ENCODE data around the gene SEH1L.
A peak's percentile ranks its signal among the peaks of the same experiment; 100 is the strongest.
"Not testable (repeated sequence)": the region's sequence is repeated elsewhere in the genome, so short reads cannot be mapped to it uniquely, and the experiment has no call there.

SEH1L gene

GRCh38 chr18:12947285-12948049, at the start of gene SEH1L:
SEH1L (plus strand) TSS chr18:12948011; CDS start chr18:12948122, 111 bp downstream.
- DNase-seq (ENCODE audit: low read depth in 2 of 2), result peak; percentile 99

- not testable (repeated sequence) for DNase-seq (ENCODE audit: low read depth in 2 of 2)
These were observed 46.6 kb upstream of the SEH1L start for GRCh38 chr18:12901208-12901607.

GRCh38 chr18:12904012-12904516, 43.7 kb upstream of the SEH1L start:
- no peak for DNase-seq (ENCODE audit: low read depth in 2 of 2)

- DNase-seq (ENCODE audit: low read depth in 2 of 2), result no peak
These were observed 41.7 kb upstream of the SEH1L start for GRCh38 chr18:12906119-12906518.

- no peak for DNase-seq (ENCODE audit: low read depth in 2 of 2)
These were observed 41.0 kb upstream of the SEH1L start for GRCh38 chr18:12906773-12907172.

- no peak for DNase-seq (ENCODE audit: low read depth in 2 of 2)
These were observed 40.4 kb upstream of the SEH1L start for GRCh38 chr18:12907258-12907925.

GRCh38 chr18:12908706-12909105, 39.1 kb upstream of the SEH1L start:
- no peak for DNase-seq (ENCODE audit: low read depth in 2 of 2)

- peak in 1 of 2 donors; percentile 18 for DNase-seq (ENCODE audit: low read depth in 2 of 2)
These were observed 36.5 kb upstream of the SEH1L start for GRCh38 chr18:12911025-12911928.

- no peak for DNase-seq (ENCODE audit: low read depth in 2 of 2)
These were observed 35.7 kb upstream of the SEH1L start for GRCh38 chr18:12911929-12912703.

- DNase-seq (ENCODE audit: low read depth in 2 of 2), result no peak
These were observed 26.6 kb upstream of the SEH1L start for GRCh38 chr18:12921178-12921577.

GRCh38 chr18:12922266-12922665, 25.5 kb upstream of the SEH1L start:
- no peak for DNase-seq (ENCODE audit: low read depth in 2 of 2)

- DNase-seq (ENCODE audit: low read depth in 2 of 2), result no peak
These were observed 23.2 kb upstream of the SEH1L start for GRCh38 chr18:12924616-12925015.

GRCh38 chr18:12928206-12928605, 19.6 kb upstream of the SEH1L start:
- DNase-seq (ENCODE audit: low read depth in 2 of 2), result no peak

GRCh38 chr18:12928641-12929040, 19.2 kb upstream of the SEH1L start:
- no peak for DNase-seq (ENCODE audit: low read depth in 2 of 2)

- no peak for DNase-seq (ENCODE audit: low read depth in 2 of 2)
These were observed 18.2 kb upstream of the SEH1L start for GRCh38 chr18:12929477-12930083.

GRCh38 chr18:12930376-12930775, 17.4 kb upstream of the SEH1L start:
- no peak for DNase-seq (ENCODE audit: low read depth in 2 of 2)

GRCh38 chr18:12930908-12931307, 16.9 kb upstream of the SEH1L start:
- no peak for DNase-seq (ENCODE audit: low read depth in 2 of 2)

- DNase-seq (ENCODE audit: low read depth in 2 of 2), result no peak
These were observed 14.5 kb upstream of the SEH1L start for GRCh38 chr18:12933327-12933726.

- DNase-seq (ENCODE audit: low read depth in 2 of 2), result peak; percentile 57 to 66
These were observed 13.2 kb upstream of the SEH1L start for GRCh38 chr18:12934454-12935071.

GRCh38 chr18:12939162-12939561, 8.6 kb upstream of the SEH1L start:
- DNase-seq (ENCODE audit: low read depth in 2 of 2), result no peak

Data from activated CD8-positive, alpha-beta memory T cell treated with anti-CD3 and anti-CD28 coated beads for 4 hours (primary cell).